Measurements from ENCODE around the gene ANKRD55. TPM values are rescaled to one million over a fixed set of nuclear protein-coding genes. Genes with fewer than 3 reads are reported as not detected.
"Not testable (repeated sequence)": the region's sequence is repeated elsewhere in the genome, so short reads cannot be mapped to it uniquely, and the experiment has no call there.

The ANKRD55 gene
- total and polyA plus RNA-seq, 8 donors = 0.20 to 0.97 (median 0.67) TPM

DNA sequence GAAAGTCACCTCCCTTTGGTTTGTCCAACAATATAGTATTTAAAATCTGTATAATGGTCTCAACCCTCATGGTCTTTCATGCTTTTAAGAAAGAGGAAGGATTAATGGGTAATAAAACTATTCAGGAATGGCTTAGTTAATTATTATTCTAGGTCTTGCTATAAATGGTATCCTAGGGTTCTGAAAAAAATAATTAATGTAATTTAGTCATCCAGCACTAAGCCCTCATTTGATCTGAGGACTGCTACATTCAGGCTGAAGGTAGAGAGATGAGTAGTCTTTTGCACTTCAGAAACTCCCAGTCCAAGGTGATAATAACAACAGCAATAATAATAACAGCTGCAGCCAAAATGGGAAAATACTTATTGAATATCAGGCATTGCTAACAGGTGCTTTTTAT is 2.6 kb downstream of the ANKRD55 start:
- intact Hi-C loops (cut with DNase I) = no loop called here
- DNase-seq (no peak), ATAC-seq (no peak)
- TF ChIP-seq, protein P1, sequence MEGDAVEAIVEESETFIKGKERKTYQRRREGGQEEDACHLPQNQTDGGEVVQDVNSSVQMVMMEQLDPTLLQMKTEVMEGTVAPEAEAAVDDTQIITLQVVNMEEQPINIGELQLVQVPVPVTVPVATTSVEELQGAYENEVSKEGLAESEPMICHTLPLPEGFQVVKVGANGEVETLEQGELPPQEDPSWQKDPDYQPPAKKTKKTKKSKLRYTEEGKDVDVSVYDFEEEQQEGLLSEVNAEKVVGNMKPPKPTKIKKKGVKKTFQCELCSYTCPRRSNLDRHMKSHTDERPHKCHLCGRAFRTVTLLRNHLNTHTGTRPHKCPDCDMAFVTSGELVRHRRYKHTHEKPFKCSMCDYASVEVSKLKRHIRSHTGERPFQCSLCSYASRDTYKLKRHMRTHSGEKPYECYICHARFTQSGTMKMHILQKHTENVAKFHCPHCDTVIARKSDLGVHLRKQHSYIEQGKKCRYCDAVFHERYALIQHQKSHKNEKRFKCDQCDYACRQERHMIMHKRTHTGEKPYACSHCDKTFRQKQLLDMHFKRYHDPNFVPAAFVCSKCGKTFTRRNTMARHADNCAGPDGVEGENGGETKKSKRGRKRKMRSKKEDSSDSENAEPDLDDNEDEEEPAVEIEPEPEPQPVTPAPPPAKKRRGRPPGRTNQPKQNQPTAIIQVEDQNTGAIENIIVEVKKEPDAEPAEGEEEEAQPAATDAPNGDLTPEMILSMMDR (IDR thresholded peaks at IDR 0.05) = no peak
- no peaks in the 10 kb centered on the region for H3K9me3 ChIP-seq
- H3K36me3 ChIP-seq = no peaks in the 10 kb centered on the region
- H3K4me1 ChIP-seq = no peaks in the 10 kb centered on the region
- no peak overlapping the region for H3K27ac ChIP-seq
- no peaks in the 10 kb centered on the region for H3K27me3 ChIP-seq
- H3K4me3 ChIP-seq = no peak overlapping the region

DNA sequence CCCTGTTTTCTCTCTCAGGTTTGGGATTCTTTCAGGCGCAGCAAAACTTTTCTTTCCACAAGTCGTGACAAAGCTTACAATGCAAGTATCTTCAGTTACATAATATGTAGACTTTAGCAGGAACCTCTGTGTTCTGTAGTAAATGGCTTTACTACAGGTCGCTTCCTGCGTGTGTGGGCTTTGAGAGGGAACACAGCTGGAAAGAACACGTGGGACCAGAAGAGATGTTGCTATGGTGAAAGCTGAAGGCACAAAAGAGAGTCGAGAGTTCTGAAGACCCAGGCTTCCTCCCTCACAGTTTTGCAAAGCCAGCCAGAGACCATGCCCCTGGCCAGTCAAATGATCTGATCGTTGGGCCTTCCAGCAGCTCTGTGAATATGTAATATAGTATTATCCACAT is 4.0 kb downstream of the ANKRD55 start:
- H3K4me1 ChIP-seq = no peaks in the 10 kb centered on the region
- ATAC-seq (no peak), DNase-seq (peak in 1 of 4 donors; percentile 48)
- H3K4me3 ChIP-seq = no peak overlapping the region
- intact Hi-C loops (cut with DNase I) = no loop called here
- peaks cover 0 to 2% of the 10 kb centered on the region in 2 donors for H3K9me3 ChIP-seq
- TF ChIP-seq, protein P1 (IDR thresholded peaks at IDR 0.05) = no peak
- no peak overlapping the region for H3K27ac ChIP-seq
- no peaks in the 10 kb centered on the region for H3K36me3 ChIP-seq
- H3K27me3 ChIP-seq = no peaks in the 10 kb centered on the region

- H3K27ac ChIP-seq = no peak overlapping the region
- no peaks in the 10 kb centered on the region for H3K4me1 ChIP-seq
- no peaks in the 10 kb centered on the region for H3K27me3 ChIP-seq
- DNase-seq = no peak
- no peak overlapping the region for H3K4me3 ChIP-seq
- H3K36me3 ChIP-seq = no peaks in the 10 kb centered on the region
- intact Hi-C loops (cut with DNase I) = no loop called here
- no peak for ATAC-seq
- TF ChIP-seq, protein P1 (IDR thresholded peaks at IDR 0.05) = no peak
- peaks cover 0 to 2% of the 10 kb centered on the region in 2 donors for H3K9me3 ChIP-seq
Measured at GRCh38 chr5:56228631-56229030, 4.5 kb downstream of the ANKRD55 start.

- Histone ChIP-seq H3K27me3 (no peaks in the 10 kb centered on the region), H3K4me1 (no peaks in the 10 kb centered on the region), H3K36me3 (no peaks in the 10 kb centered on the region), H3K9me3 (peaks cover 0 to 2% of the 10 kb centered on the region in 2 donors), H3K4me3 (no peak overlapping the region), H3K27ac (no peak overlapping the region)
- TF ChIP-seq, protein P1 (IDR thresholded peaks at IDR 0.05) = no peak
- intact Hi-C loops (cut with DNase I) = no loop called here
- DNase-seq (no peak), ATAC-seq (no peak)
Measured at GRCh38 chr5:56227691-56228090, 5.4 kb downstream of the ANKRD55 start.

GRCh38 chr5:56223298-56223697 is 9.8 kb downstream of the ANKRD55 start:
- ATAC-seq; H3K27ac ChIP-seq; H3K36me3 ChIP-seq; DNase-seq; H3K4me3 ChIP-seq; intact Hi-C loops (cut with DNase I); H3K4me1 ChIP-seq; H3K27me3 ChIP-seq: not testable (repeated sequence)
- peaks cover 0 to 12% of the 10 kb centered on the region in 2 donors for H3K9me3 ChIP-seq

GRCh38 chr5:56221601-56222000 is 11.5 kb downstream of the ANKRD55 start:
- ATAC-seq; DNase-seq; H3K27ac ChIP-seq; H3K4me1 ChIP-seq; H3K4me3 ChIP-seq; intact Hi-C loops (cut with DNase I); H3K36me3 ChIP-seq; H3K27me3 ChIP-seq: not testable (repeated sequence)
- peaks cover 0 to 23% of the 10 kb centered on the region in 2 donors for H3K9me3 ChIP-seq
